Bronchial epithelial cell (primary cell): ENCODE results near the gene NAPA. TPM values are rescaled to one million over a fixed set of nuclear protein-coding genes. Genes with fewer than 3 reads are reported as not detected.

Source experiments
- DNase-seq: peaks from one replicate; pipeline ENCODE4 v3.0.0-alpha.2; 2010; ENCODE audit warnings: low read depth
- FAIRE-seq: peaks from 2 replicates; lab custom pipeline; 2011; peaks lifted over from hg19 to GRCh38; lab: Jason Lieb, UNC
- H3K27me3 ChIP-seq: 2 replicates; pipeline ENCODE4 v1.5.1; 2011; ENCODE audit warnings: low read length; ENCODE audit not compliant: control insufficient read depth, insufficient read depth
- H3K36me3 ChIP-seq: 2 replicates; pipeline ENCODE4 v1.5.1; 2011; ENCODE audit warnings: low read length; ENCODE audit not compliant: control insufficient read depth, insufficient read depth
- H3K4me3 ChIP-seq: 2 replicates; pipeline ENCODE4 v1.5.1; 2011; ENCODE audit warnings: mild to moderate bottlenecking, low read depth, low read length, control low read depth
- total RNA-seq: library from RNA; depleted of rRNA; stranded (reverse); fragments of >200 nt; gene quantifications from 2 replicates; pipeline ENCODE4 v1.2.1, GENCODE V29; 2014
- TF ChIP-seq, protein P1 (sequence below): IDR thresholded peaks from 2 replicates; pipeline ENCODE4 v1.5.1; 2011; ENCODE audit warnings: mild to moderate bottlenecking, moderate library complexity, low read length, control low read depth, inconsistent platforms; ENCODE audit not compliant: insufficient read depth, severe bottlenecking

The NAPA gene
- total RNA-seq, 1 donor from 2014 or later, result 33.2 TPM

DNA sequence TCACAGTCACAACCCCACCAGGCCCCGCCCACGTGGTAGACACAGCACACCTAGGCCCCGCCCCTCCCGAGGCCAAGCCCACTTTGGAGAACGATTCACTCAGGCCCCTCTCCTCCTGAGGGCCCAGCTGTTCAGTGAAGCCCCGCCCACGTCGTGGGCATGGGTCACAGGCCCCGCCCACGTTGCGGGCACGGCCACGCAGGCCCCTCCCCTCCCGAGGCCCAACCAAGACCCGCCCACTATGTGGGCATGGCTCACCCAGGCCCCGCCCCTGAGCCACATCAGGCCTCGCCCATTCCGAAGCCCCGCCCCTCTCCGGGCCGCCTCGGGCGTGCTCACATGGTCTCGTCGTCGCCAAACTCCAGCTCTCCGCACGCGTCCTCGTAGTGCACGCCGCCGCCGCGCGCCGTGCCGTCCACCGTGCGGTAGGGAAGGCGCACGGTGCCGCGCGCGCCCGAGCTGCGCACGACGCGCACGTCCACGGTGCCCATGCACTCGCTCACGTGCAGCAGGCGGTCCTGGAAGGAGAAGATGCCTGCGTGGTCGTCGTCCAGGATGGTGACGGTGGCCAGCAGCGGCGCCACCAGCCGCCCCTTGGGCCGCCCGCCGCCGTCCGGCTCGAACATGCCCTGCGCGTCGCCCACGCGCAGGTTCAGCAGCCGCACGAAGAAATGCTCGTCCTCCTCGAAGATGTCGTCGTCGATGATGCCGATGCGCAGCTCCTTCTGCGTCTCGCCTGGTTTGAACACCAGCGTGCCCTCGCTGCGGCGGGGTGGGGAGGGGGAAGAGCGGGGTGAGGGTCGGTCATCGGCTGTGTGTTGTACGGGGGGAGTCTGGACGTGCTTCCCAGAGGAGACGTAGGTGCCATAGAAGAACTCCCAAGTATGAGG is 67.1 kb downstream of the NAPA start:
- DNase-seq (peak; percentile 50), FAIRE-seq (no peak)
- H3K36me3 ChIP-seq, result no peaks in the 10 kb centered on the region
- H3K27me3 ChIP-seq, result peaks cover 27% of the 10 kb centered on the region
- TF ChIP-seq, protein P1, sequence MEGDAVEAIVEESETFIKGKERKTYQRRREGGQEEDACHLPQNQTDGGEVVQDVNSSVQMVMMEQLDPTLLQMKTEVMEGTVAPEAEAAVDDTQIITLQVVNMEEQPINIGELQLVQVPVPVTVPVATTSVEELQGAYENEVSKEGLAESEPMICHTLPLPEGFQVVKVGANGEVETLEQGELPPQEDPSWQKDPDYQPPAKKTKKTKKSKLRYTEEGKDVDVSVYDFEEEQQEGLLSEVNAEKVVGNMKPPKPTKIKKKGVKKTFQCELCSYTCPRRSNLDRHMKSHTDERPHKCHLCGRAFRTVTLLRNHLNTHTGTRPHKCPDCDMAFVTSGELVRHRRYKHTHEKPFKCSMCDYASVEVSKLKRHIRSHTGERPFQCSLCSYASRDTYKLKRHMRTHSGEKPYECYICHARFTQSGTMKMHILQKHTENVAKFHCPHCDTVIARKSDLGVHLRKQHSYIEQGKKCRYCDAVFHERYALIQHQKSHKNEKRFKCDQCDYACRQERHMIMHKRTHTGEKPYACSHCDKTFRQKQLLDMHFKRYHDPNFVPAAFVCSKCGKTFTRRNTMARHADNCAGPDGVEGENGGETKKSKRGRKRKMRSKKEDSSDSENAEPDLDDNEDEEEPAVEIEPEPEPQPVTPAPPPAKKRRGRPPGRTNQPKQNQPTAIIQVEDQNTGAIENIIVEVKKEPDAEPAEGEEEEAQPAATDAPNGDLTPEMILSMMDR, result no peak
- peak overlapping the region; percentile 25 for H3K4me3 ChIP-seq

- Histone ChIP-seq H3K4me3 (peak overlapping the region; percentile 25), H3K36me3 (no peaks in the 10 kb centered on the region), H3K27me3 (peaks cover 27% of the 10 kb centered on the region)
- TF ChIP-seq, protein P1, result no peak
- peak; percentile 55 for FAIRE-seq
- peak; percentile 55 for DNase-seq
Observed at GRCh38 chr19:47446534-47447469, 68.1 kb downstream of the NAPA start.

DNA sequence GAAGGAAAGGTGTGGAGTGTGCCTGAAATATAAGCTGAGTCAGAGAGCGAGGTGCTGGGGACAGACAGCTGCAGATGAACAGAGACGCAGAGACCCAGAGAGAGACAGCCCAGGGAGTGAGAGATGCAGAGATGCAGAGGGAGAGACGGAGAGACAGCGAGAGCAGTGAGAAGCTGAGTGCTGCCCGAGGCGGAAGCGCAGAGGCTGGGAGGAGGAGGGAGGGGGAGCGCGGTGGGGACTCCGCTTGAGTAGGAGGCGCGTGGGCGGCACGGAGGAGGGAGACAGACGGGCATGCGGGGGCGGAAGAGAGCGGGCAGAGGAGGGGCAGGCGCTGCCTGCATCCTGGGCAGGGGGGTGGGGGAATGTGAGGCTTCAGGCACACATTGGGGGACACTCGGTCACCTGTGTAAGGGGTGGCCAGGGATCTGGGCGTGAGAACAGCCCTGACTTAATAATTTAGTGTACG is 68.9 kb downstream of the NAPA start:
- TF ChIP-seq, protein P1, result no peak
- H3K36me3 ChIP-seq, result no peaks in the 10 kb centered on the region
- FAIRE-seq, result no peak
- DNase-seq, result no peak
- H3K4me3 ChIP-seq, result no peak overlapping the region
- H3K27me3 ChIP-seq, result peaks cover 27% of the 10 kb centered on the region

- peaks cover 27% of the 10 kb centered on the region for H3K27me3 ChIP-seq
- TF ChIP-seq, protein P1, result no peak
- FAIRE-seq (no peak), DNase-seq (no peak)
- H3K36me3 ChIP-seq, result no peaks in the 10 kb centered on the region
- H3K4me3 ChIP-seq, result no peak overlapping the region
Observed at GRCh38 chr19:47445527-47445926, 69.3 kb downstream of the NAPA start.

- no peak for FAIRE-seq
- peaks cover 25% of the 10 kb centered on the region for H3K27me3 ChIP-seq
- TF ChIP-seq, protein P1, result no peak
Observed at GRCh38 chr19:47444388-47444821, 70.5 kb downstream of the NAPA start.

More at GRCh38 chr19:47444388-47444821, 70.5 kb downstream of the NAPA start:
- no peak overlapping the region for H3K4me3 ChIP-seq
- no peaks in the 10 kb centered on the region for H3K36me3 ChIP-seq
- DNase-seq, result no peak
